NCI-H1048 (cell line): Measurements from ENCODE around the gene PHLDB2.

Experiments
- DNase-seq: peaks from one replicate; lab custom pipeline; 2025; lab: John Stamatoyannopoulos, UW

The PHLDB2 gene

GRCh38 chr3:111999484-112000324 is 140.6 kb downstream of the PHLDB2 start:
- no peak for DNase-seq

GRCh38 chr3:112000367-112000771 is 141.3 kb downstream of the PHLDB2 start:
- DNase-seq, result no peak

- no peak for DNase-seq
These were observed 141.9 kb downstream of the PHLDB2 start for GRCh38 chr3:112000966-112001365.

- DNase-seq, result no peak
These were observed 142.5 kb downstream of the PHLDB2 start for GRCh38 chr3:112001526-112001925.

GRCh38 chr3:112002096-112002971 is 143.3 kb downstream of the PHLDB2 start:
- DNase-seq, result no peak

- DNase-seq, result no peak
These were observed 144.4 kb downstream of the PHLDB2 start for GRCh38 chr3:112003321-112004080.

- no peak for DNase-seq
These were observed 145.1 kb downstream of the PHLDB2 start for GRCh38 chr3:112004187-112004586.

- DNase-seq, result no peak
These were observed 145.6 kb downstream of the PHLDB2 start for GRCh38 chr3:112004669-112005068.

GRCh38 chr3:112005091-112005672 is 146.1 kb downstream of the PHLDB2 start:
- DNase-seq, result no peak

GRCh38 chr3:112007633-112008032 is 148.6 kb downstream of the PHLDB2 start:
- no peak for DNase-seq

- DNase-seq, result no peak
These were observed 150.6 kb downstream of the PHLDB2 start for GRCh38 chr3:112009670-112010069.

GRCh38 chr3:112010636-112011035 is 151.6 kb downstream of the PHLDB2 start:
- no peak for DNase-seq

GRCh38 chr3:112011376-112011940 is 152.4 kb downstream of the PHLDB2 start:
- no peak for DNase-seq

- DNase-seq, result no peak
These were observed 153.3 kb downstream of the PHLDB2 start for GRCh38 chr3:112012205-112012992.

- no peak for DNase-seq
These were observed 154.2 kb downstream of the PHLDB2 start for GRCh38 chr3:112013058-112013783.

- DNase-seq, result no peak
These were observed 154.7 kb downstream of the PHLDB2 start for GRCh38 chr3:112013784-112014143.

- no peak for DNase-seq
These were observed 158.0 kb downstream of the PHLDB2 start for GRCh38 chr3:112017091-112017490.

- DNase-seq, result no peak
These were observed 159.6 kb downstream of the PHLDB2 start for GRCh38 chr3:112018712-112019111.

GRCh38 chr3:112019716-112020115 is 160.7 kb downstream of the PHLDB2 start:
- DNase-seq, result no peak

- DNase-seq, result no peak
These were observed 161.6 kb downstream of the PHLDB2 start for GRCh38 chr3:112020674-112021085.
